Right cardiac atrium (tissue), 5 donors: ENCODE results near the gene POU3F1. TPM values are rescaled to one million over a fixed set of nuclear protein-coding genes. Genes with fewer than 3 reads are reported as not detected.

Experiments
- ATAC-seq, 2 donors: fragments of 200-7000 bp; cut with Tn5 transposase; one replicate each; pipeline versions ENCODE4 v1.8.0 to v1.9.1; 2020; ENCODE audit warnings: moderate library complexity in 2 of 2, mild to moderate bottlenecking in 1 of 2
- DNase-seq, 3 donors: peaks; one replicate each; pipeline ENCODE4 v3.0.0-alpha.2; 2020
- H3K27ac ChIP-seq: one replicate; pipeline ENCODE4 v1.5.1; 2013; ENCODE audit warnings: mild to moderate bottlenecking, low read length, control low read depth, moderate library complexity
- H3K27me3 ChIP-seq: one replicate; pipeline ENCODE4 v1.6.1; 2013; ENCODE audit not compliant: control insufficient read depth, insufficient read depth
- H3K4me1 ChIP-seq: one replicate; pipeline ENCODE4 v1.6.1; 2013; ENCODE audit warnings: low read length; ENCODE audit not compliant: control insufficient read depth, insufficient read depth
- H3K4me3 ChIP-seq: one replicate; pipeline ENCODE4 v1.5.1; 2013; ENCODE audit warnings: low read length, control low read depth
- H3K9me3 ChIP-seq: one replicate; pipeline ENCODE4 v1.6.1; 2013; ENCODE audit warnings: low read length; ENCODE audit not compliant: control insufficient read depth
- WGBS: extraction: QIAGEN DNeasy Blood & Tissue Kit; methylation state at CpG from one replicate; pipeline ENCODE4 v1.1.7; 2013; 5-methylcytosine and 5-hydroxymethylcytosine counted together
- intact Hi-C, 4 donors: fragments of 100-400 bp; cut with DNase I; formaldehyde crosslinking; loops; one replicate each; pipeline versions ENCODE4 v1.11.0 to v1.14.0; 2022 to 2023
- polyA plus RNA-seq: library from polyadenylated mRNA; stranded (reverse); fragments of 200-250 nt; gene quantifications from one replicate; pipeline ENCODE4 v1.2.3, GENCODE V29; 2013
- total RNA-seq, 4 donors: library from RNA; stranded (reverse); fragmentation: NEBNext Ultra II Directional; extraction: Animal tissue kit (Norgen Biotek cat#: 25700); gene quantifications; one replicate each; pipeline ENCODE4 v1.2.1, GENCODE V29; 2021
- donor health status: healthy with polysubstance abuse.
- donor health status: DM: no; HTN: yes; CAD: no.
- donor health status: DM: no; HTN: no; CAD: no.
- donor health status: DM: no; HTN: yes; CAD: no; lungs with severe emphysema.
- donor health status: DM: yes; HTN: yes; CAD: no.

Gene POU3F1
- total and polyA plus RNA-seq, 5 donors, result 0.07 to 0.17 (median 0.13) TPM; not detected in 1

GRCh38 chr1:38031513-38031866, 15.1 kb downstream of the POU3F1 start:
- H3K4me1 ChIP-seq, result peaks cover 15% of the 10 kb centered on the region
- intact Hi-C loops, result loop anchor here in 1 of 4 donors (10.0 kb wide), 1 partner anchor 803 kb away; no protein-coding TSS in a partner anchor
- H3K4me3 ChIP-seq, result no peak overlapping the region
- no peaks in the 10 kb centered on the region for H3K9me3 ChIP-seq
- H3K27ac ChIP-seq, result no peak overlapping the region
- 61% methylated on average over 4 of the region's 4 CpGs for WGBS
- H3K27me3 ChIP-seq, result no peaks in the 10 kb centered on the region
- ATAC-seq (no peak), DNase-seq (no peak)

GRCh38 chr1:38030596-38031512, 15.7 kb downstream of the POU3F1 start:
- ATAC-seq (no peak), DNase-seq (no peak)
- no peak overlapping the region for H3K4me3 ChIP-seq
- 70% methylated on average over 17 of the region's 17 CpGs for WGBS
- no peaks in the 10 kb centered on the region for H3K27me3 ChIP-seq
- no peaks in the 10 kb centered on the region for H3K9me3 ChIP-seq
- H3K4me1 ChIP-seq, result peaks cover 15% of the 10 kb centered on the region
- intact Hi-C loops, result loop anchor here in 1 of 4 donors (10.0 kb wide), 1 partner anchor 804 kb away; no protein-coding TSS in a partner anchor
- H3K27ac ChIP-seq, result no peak overlapping the region

DNA sequence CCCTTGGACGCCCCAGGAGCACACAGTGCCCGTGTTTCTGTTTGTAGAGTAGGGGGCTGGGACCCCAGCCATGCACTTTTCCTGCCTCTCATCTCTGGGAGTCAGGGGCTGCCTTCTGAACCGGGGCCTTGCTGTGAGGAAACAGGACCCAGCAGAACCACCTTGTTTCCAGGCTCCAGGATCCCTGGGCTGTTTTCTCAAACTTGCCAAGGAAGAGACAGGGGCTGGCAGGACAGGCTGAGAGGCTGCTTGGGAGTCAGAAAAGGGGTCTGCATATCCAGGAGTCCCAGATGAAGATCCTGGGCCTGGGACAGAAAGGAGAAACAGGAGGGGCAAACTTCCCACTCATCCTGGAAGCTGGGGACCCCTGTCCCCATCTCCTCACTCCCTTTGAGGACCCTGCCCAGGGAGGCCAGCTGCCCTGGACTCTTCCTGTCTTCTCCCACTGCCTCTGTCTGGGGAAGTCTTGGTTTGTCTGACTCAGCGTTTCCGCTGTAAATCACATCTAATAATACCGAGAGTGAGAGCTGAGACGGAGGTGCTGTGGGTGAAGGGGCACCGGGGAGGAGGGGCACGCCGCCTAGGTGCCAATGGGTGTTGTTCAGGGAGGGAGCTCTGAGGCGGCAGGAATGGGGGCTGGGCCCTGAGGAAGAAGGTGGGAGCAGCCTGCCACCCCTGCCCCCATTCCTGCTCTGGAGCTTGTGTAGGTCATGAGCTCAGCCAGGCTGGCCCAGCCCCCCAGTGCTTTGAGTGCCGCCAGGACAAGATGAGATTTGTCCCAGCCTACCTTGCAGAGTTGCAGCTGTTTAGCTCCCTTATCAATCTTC, 16.7 kb downstream of the POU3F1 start:
- no peaks in the 10 kb centered on the region for H3K27me3 ChIP-seq
- peak; percentile 40 to 75 for ATAC-seq
- WGBS, result 12% methylated on average over 12 of the region's 12 CpGs
- peak in 1 of 3 donors; percentile 64 for DNase-seq
- peak overlapping the region; percentile 29 for H3K27ac ChIP-seq
- intact Hi-C loops, result loop anchor here in 2 of 4 donors (10.0 kb wide), 1 partner anchor 805 kb away; no protein-coding TSS in a partner anchor
- peaks cover 15% of the 10 kb centered on the region for H3K4me1 ChIP-seq
- no peak overlapping the region for H3K4me3 ChIP-seq
- no peaks in the 10 kb centered on the region for H3K9me3 ChIP-seq

- intact Hi-C loops, result loop anchor here in 1 of 4 donors (10.0 kb wide), 1 partner anchor 806 kb away; no protein-coding TSS in a partner anchor
- DNase-seq (peak in 2 of 3 donors; percentile 73 to 74), ATAC-seq (peak; percentile 22 to 32)
- H3K27me3 ChIP-seq, result no peaks in the 10 kb centered on the region
- no peak overlapping the region for H3K4me3 ChIP-seq
- no peaks in the 10 kb centered on the region for H3K9me3 ChIP-seq
- 15% methylated on average over 23 of the region's 23 CpGs for WGBS
- peaks cover 15% of the 10 kb centered on the region for H3K4me1 ChIP-seq
- H3K27ac ChIP-seq, result peak overlapping the region; percentile 29
Observed at GRCh38 chr1:38029081-38029681, 17.4 kb downstream of the POU3F1 start.

- Histone ChIP-seq H3K27ac (no peak overlapping the region), H3K9me3 (no peaks in the 10 kb centered on the region), H3K4me1 (peaks cover 15% of the 10 kb centered on the region), H3K4me3 (no peak overlapping the region), H3K27me3 (no peaks in the 10 kb centered on the region)
- intact Hi-C loops, result loop anchor here in 1 of 4 donors (10.0 kb wide), 1 partner anchor 806 kb away; no protein-coding TSS in a partner anchor
- 70% methylated on average over 2 of the region's 2 CpGs for WGBS
- no peak for DNase-seq
- ATAC-seq, result no peak
Observed at GRCh38 chr1:38028671-38029070, 17.9 kb downstream of the POU3F1 start.

GRCh38 chr1:38028105-38028591, 18.4 kb downstream of the POU3F1 start:
- no peak overlapping the region for H3K27ac ChIP-seq
- WGBS, result 75% methylated on average over 3 of the region's 3 CpGs
- ATAC-seq, result no peak
- no peaks in the 10 kb centered on the region for H3K9me3 ChIP-seq
- DNase-seq, result no peak
- H3K4me3 ChIP-seq, result no peak overlapping the region
- intact Hi-C loops, result loop anchor here in 1 of 4 donors (10.0 kb wide), 1 partner anchor 807 kb away; no protein-coding TSS in a partner anchor
- H3K4me1 ChIP-seq, result peaks cover 15% of the 10 kb centered on the region
- no peaks in the 10 kb centered on the region for H3K27me3 ChIP-seq

DNA sequence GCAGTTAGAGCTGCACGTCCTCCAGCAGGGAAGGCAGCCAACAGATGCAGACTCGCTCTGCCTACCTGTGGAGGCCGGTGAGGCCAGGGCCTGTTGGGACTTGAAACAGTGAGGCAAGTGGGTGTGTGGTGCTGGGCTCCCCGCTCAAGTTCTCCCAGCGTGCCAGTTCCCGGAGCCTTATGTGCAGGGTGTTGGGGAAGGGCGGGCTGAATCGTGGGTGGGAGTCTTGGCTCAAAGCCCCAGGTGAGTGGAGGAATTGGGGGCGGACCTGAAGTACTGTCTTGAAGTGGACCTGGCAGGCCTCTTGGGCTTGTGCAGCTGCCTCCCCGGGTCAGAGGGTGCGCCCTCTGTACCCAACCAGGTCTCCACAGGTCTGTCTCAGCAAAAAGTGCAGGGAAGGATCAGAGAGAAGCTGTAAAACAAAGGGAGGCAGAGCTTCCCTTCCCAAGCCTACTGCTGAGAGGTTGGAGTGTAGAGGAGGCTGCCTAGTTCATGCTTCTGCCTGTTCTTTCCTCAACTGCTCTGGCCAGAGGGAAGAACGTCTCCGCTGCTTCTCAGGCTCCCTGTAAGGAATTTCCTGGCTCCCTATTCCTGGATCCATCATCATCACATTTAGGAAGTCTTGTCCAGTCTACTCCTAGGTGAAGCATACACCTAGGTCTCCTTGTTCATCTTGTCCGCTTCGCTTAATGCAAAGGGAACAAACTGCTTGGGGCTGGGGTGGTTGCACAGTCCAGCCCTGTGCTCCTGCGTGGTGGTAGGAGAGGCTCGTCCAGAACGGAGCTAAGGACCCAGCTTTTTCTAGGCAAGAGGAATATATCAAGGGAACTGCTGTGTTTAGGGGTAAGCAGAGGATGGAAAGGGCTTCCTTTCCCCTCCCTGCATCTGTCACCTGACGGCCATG, 19.1 kb downstream of the POU3F1 start:
- no peaks in the 10 kb centered on the region for H3K27me3 ChIP-seq
- intact Hi-C loops, result loop anchor here in 1 of 4 donors (10.0 kb wide), 1 partner anchor 807 kb away; no protein-coding TSS in a partner anchor
- H3K4me1 ChIP-seq, result peaks cover 15% of the 10 kb centered on the region
- H3K27ac ChIP-seq, result no peak overlapping the region
- ATAC-seq (no peak), DNase-seq (no peak)
- 86% methylated on average over 19 of the region's 19 CpGs for WGBS
- H3K9me3 ChIP-seq, result no peaks in the 10 kb centered on the region
- H3K4me3 ChIP-seq, result no peak overlapping the region

DNA sequence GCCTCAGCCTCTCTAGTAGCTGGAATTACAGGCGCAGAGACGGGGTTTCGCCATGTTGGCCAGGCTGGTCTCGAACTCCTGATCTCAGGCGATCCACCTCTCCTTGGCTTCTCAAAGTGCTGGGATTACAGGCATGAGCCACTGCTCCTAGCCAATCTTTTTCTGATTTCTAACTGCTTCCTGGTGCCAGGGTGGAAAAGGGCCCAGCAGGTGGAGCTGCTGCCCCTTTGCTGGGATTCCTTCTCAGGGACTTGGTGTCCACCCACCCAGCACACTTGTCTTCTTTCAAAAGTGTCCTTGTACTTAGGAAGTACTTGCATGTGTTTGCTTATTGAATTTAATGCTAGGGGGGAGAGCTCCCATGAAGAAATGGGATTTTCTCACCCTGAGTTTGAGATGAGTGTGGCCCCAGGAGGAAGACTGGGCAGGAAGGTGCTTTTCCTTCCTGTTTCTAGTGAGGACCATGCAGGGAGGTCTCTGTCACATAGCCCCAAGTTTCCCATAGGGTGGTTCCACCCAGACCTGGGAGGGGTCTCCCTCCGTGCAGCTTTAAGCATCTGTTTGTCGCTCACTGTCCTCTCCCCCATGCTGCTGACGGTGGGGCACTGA, 19.9 kb downstream of the POU3F1 start:
- no peaks in the 10 kb centered on the region for H3K9me3 ChIP-seq
- H3K4me3 ChIP-seq, result no peak overlapping the region
- H3K4me1 ChIP-seq, result peaks cover 15% of the 10 kb centered on the region
- no peak overlapping the region for H3K27ac ChIP-seq
- intact Hi-C loops, result loop anchor here in 1 of 4 donors (10.0 kb wide), 1 partner anchor 808 kb away; no protein-coding TSS in a partner anchor
- DNase-seq (no peak), ATAC-seq (no peak)
- 80% methylated on average over 8 of the region's 8 CpGs for WGBS
- H3K27me3 ChIP-seq, result no peaks in the 10 kb centered on the region

DNA sequence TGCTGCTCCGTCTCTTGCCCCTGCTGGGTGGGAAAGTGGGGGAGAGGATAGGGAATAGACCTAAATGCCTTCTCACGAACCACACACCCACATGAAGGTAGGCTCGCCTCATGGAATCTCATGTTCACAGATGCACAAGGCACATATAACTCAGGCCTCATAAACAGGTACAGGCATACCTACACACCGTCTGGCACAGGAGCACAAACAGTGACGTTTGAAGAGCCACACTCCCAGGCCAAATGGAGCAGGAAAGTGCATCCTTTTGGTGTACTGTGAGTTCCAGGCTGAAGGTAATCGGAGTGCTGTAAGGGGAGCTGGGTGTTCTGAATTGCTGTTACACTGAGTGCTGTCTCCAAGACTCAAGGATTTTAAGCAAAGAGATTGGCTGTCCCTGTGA, 20.9 kb downstream of the POU3F1 start:
- Histone ChIP-seq H3K4me1 (peaks cover 15% of the 10 kb centered on the region), H3K27me3 (no peaks in the 10 kb centered on the region), H3K9me3 (no peaks in the 10 kb centered on the region), H3K4me3 (no peak overlapping the region), H3K27ac (no peak overlapping the region)
- 86% methylated on average over 6 of the region's 6 CpGs for WGBS
- DNase-seq (no peak), ATAC-seq (no peak)
- intact Hi-C loops, result loop anchor here in 1 of 4 donors (10.0 kb wide), 1 partner anchor 809 kb away; no protein-coding TSS in a partner anchor
